Measurements from ENCODE around the gene TMEM120B. TPM values are rescaled to one million over a fixed set of nuclear protein-coding genes. Genes with fewer than 3 reads are reported as not detected.

The TMEM120B gene
- total RNA-seq, 4 donors from 2014 or later = 1.9 to 19.9 (median 4.5) TPM

- 63% methylated on average over 6 of the region's 6 CpGs; no CpG with 5 or more reads in 1 of the 2 donors for WGBS, 2 donors (ENCODE audit: low coverage in 1 of 2)
- in situ Hi-C loops (cut with MboI; ENCODE audit: low pct_ligation_motif_present in 1 of 4, low pct_unique_long_range_greater_than_20kb in 1 of 4, low sequenced_read_pairs in 3 of 4) = no loop called here
- no peak for TF ChIP-seq CTCF (IDR thresholded peaks at IDR 0.05)
- peak overlapping the region in 2 of 4 donors; percentile 51 to 68 for H3K4me3 ChIP-seq
- peak overlapping the region; percentile 80 to 86 (median 83) for H3K27ac ChIP-seq
- H3K9me3 ChIP-seq = no peaks in the 10 kb centered on the region
- no peak for DNase-seq
- H3K27me3 ChIP-seq = no peaks in the 10 kb centered on the region
- H3K36me3 ChIP-seq = peaks cover 0 to 29% (median 8%) of the 10 kb centered on the region in 4 donors
- intact Hi-C loops (cut with DNase I; ENCODE audit: low total_unique reads) = no loop called here
- peaks cover 36 to 56% (median 46%) of the 10 kb centered on the region in 4 donors for H3K4me1 ChIP-seq
These were observed 98.4 kb downstream of the TMEM120B start for GRCh38 chr12:121810833-121811433.

GRCh38 chr12:121811434-121812319 is 99.1 kb downstream of the TMEM120B start:
- Histone ChIP-seq H3K4me3 (peak overlapping the region; percentile 46 to 68 (median 50)), H3K9me3 (no peaks in the 10 kb centered on the region), H3K27me3 (no peaks in the 10 kb centered on the region), H3K27ac (peak overlapping the region; percentile 80 to 86 (median 83)), H3K4me1 (peaks cover 31 to 49% (median 39%) of the 10 kb centered on the region in 4 donors), H3K36me3 (peaks cover 0 to 37% (median 12%) of the 10 kb centered on the region in 4 donors)
- 14% methylated on average over 19 of the region's 46 CpGs; no CpG with 5 or more reads in 1 of the 2 donors for WGBS, 2 donors (ENCODE audit: low coverage in 1 of 2)
- TF ChIP-seq POLR2AphosphoS5 (IDR thresholded peaks at IDR 0.05) (no peak), EP300 (IDR thresholded peaks at IDR 0.05; ENCODE audit: low read depth) (no peak), POLR2A (IDR thresholded peaks at IDR 0.05) (peak; percentile 20), CTCF (IDR thresholded peaks at IDR 0.05) (peak; percentile 98 to 100 (median 99))
- in situ Hi-C loops (cut with MboI; ENCODE audit: low pct_ligation_motif_present in 1 of 4, low pct_unique_long_range_greater_than_20kb in 1 of 4, low sequenced_read_pairs in 3 of 4) = no loop called here
- peak; percentile 77 for DNase-seq
- intact Hi-C loops (cut with DNase I; ENCODE audit: low total_unique reads) = loop anchor here (2.0 kb wide), 1 partner anchor 17 kb away; no protein-coding TSS in a partner anchor

GRCh38 chr12:121812320-121812871 is 99.8 kb downstream of the TMEM120B start:
- Histone ChIP-seq H3K36me3 (peaks cover 0 to 44% (median 18%) of the 10 kb centered on the region in 4 donors), H3K4me3 (peak overlapping the region; percentile 46 to 68 (median 50)), H3K27me3 (no peaks in the 10 kb centered on the region), H3K27ac (peak overlapping the region; percentile 80 to 86 (median 83)), H3K4me1 (peaks cover 27 to 42% (median 33%) of the 10 kb centered on the region in 4 donors), H3K9me3 (no peaks in the 10 kb centered on the region)
- intact Hi-C loops (cut with DNase I; ENCODE audit: low total_unique reads) (loop anchor here (2.0 kb wide), 1 partner anchor 18 kb away; no protein-coding TSS in a partner anchor), in situ Hi-C loops (cut with MboI; ENCODE audit: low pct_ligation_motif_present in 1 of 4, low pct_unique_long_range_greater_than_20kb in 1 of 4, low sequenced_read_pairs in 3 of 4) (no loop called here)
- peak; percentile 83 for DNase-seq
- 7% methylated on average over 26 of the region's 26 CpGs; no CpG with 5 or more reads in 1 of the 2 donors for whole genome bisulfite sequencing, 2 donors (ENCODE audit: low coverage in 1 of 2)
- no peak for TF ChIP-seq POLR2A (IDR thresholded peaks at IDR 0.05)
- TF ChIP-seq POLR2AphosphoS5 (IDR thresholded peaks at IDR 0.05) = peak in 1 of 3 donors; percentile 9
- no peak for TF ChIP-seq EP300 (IDR thresholded peaks at IDR 0.05; ENCODE audit: low read depth)
- TF ChIP-seq CTCF (IDR thresholded peaks at IDR 0.05) = peak in 4 of 5 experiments; percentile 21 to 74 (median 36)

Data from transverse colon (tissue), 4 donors.